ENCODE data around the gene GPR63.

The GPR63 gene

GRCh38 chr6:96837081-96837971, at the start of gene GPR63:
TSS of gene GPR63 (minus strand) at chr6:96837477. CDS start at chr6:96799731, 37,746 bp downstream.
- DNase-seq, result peak; percentile 60

- DNase-seq, result no peak
Measured at GRCh38 chr6:96886519-96886918, 49.2 kb upstream of the GPR63 start.

- peak; percentile 91 for DNase-seq
Measured at GRCh38 chr6:96885187-96885631, 47.9 kb upstream of the GPR63 start.

GRCh38 chr6:96878143-96878542, 40.9 kb upstream of the GPR63 start:
- no peak for DNase-seq

- no peak for DNase-seq
Measured at GRCh38 chr6:96876886-96877545, 39.7 kb upstream of the GPR63 start.

- no peak for DNase-seq
Measured at GRCh38 chr6:96872976-96873375, 35.7 kb upstream of the GPR63 start.

GRCh38 chr6:96865055-96865405, 27.8 kb upstream of the GPR63 start:
- DNase-seq, result no peak

- no peak for DNase-seq
Measured at GRCh38 chr6:96864216-96865054, 27.2 kb upstream of the GPR63 start.

- DNase-seq, result no peak
Measured at GRCh38 chr6:96862560-96862959, 25.3 kb upstream of the GPR63 start.

GRCh38 chr6:96861588-96861987, 24.3 kb upstream of the GPR63 start:
- no peak for DNase-seq

- DNase-seq, result no peak
Measured at GRCh38 chr6:96856856-96857255, 19.6 kb upstream of the GPR63 start.

- no peak for DNase-seq
Measured at GRCh38 chr6:96853083-96853482, 15.8 kb upstream of the GPR63 start.

GRCh38 chr6:96852605-96853004, 15.3 kb upstream of the GPR63 start:
- DNase-seq, result no peak

GRCh38 chr6:96851858-96852257, 14.6 kb upstream of the GPR63 start:
- no peak for DNase-seq

GRCh38 chr6:96849615-96850014, 12.3 kb upstream of the GPR63 start:
- DNase-seq, result no peak

GRCh38 chr6:96844530-96844929, 7.3 kb upstream of the GPR63 start:
- no peak for DNase-seq

- no peak for DNase-seq
Measured at GRCh38 chr6:96841345-96841744, 4.1 kb upstream of the GPR63 start.

GRCh38 chr6:96836631-96837080, 621 bp downstream of the GPR63 start:
- DNase-seq, result no peak

- no peak for DNase-seq
Measured at GRCh38 chr6:96834070-96834469, 3.2 kb downstream of the GPR63 start.

- no peak for DNase-seq
Measured at GRCh38 chr6:96832780-96833179, 4.5 kb downstream of the GPR63 start.

- no peak for DNase-seq
Measured at GRCh38 chr6:96826865-96827264, 10.4 kb downstream of the GPR63 start.

GRCh38 chr6:96823743-96824142, 13.5 kb downstream of the GPR63 start:
- no peak for DNase-seq

- no peak for DNase-seq
Measured at GRCh38 chr6:96821034-96821433, 16.2 kb downstream of the GPR63 start.

Measured in DMS153 (cell line).